ENCODE measurements around the gene KCNH1. TPM values are rescaled to one million over a fixed set of nuclear protein-coding genes. Genes with fewer than 3 reads are reported as not detected.

The KCNH1 gene
- total and polyA plus RNA-seq, 4 donors: not detected

DNA sequence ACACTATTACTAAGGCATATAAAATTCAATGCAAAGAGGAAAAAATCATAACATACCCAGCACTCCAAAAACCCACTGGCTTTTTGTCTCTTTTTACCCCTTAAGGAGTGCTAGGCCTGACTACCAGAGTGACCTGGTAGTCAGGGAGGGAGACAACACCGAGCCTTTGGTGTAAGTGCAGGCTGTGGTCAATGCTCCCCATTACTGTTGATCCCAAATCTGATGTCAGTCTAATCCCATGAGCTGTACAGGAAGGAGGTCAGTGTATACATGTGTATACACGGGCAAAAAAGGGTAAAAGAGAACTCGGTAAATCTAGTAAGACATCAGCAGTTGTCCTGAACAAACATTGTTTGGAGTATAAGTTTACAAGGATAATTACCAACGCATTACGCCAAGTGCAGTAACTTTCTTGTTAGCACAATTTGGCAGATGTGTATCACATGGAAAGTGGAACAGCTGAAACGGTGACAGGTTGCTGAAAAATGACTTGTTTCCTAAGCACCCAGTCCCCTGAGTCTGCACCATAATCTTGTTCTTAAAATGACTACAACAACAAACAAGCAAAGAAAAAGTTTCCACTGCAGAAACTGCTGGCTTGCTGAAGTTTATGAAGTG, 217.9 kb downstream of the KCNH1 start:
- Histone ChIP-seq H3K9me3 (ENCODE audit: control insufficient read depth in 4 of 4, low read length in 3 of 4) (no peaks in the 10 kb centered on the region), H3K4me3 (ENCODE audit: low read depth in 1 of 3, low read length in 3 of 3) (no peak overlapping the region), H3K4me1 (ENCODE audit: control insufficient read depth in 4 of 4, insufficient read depth in 4 of 4, low read length in 3 of 4) (peaks cover 3 to 15% (median 9%) of the 10 kb centered on the region in 4 donors), H3K27ac (ENCODE audit: low read depth in 1 of 2, low read length in 2 of 2) (no peak overlapping the region), H3K9ac (ENCODE audit: low read depth in 1 of 2, low read length in 2 of 2) (no peak overlapping the region), H3K27me3 (ENCODE audit: control insufficient read depth in 4 of 4, insufficient read depth in 4 of 4, low read length in 3 of 4) (no peaks in the 10 kb centered on the region), H3K36me3 (ENCODE audit: control insufficient read depth in 4 of 4, insufficient read depth in 3 of 4, low read depth in 1 of 4, low read length in 3 of 4) (no peaks in the 10 kb centered on the region)
- TF ChIP-seq HNF4A (conservative IDR thresholded peaks at IDR 0.05) (peak in 1 of 2 donors; percentile 6), YY1 (IDR thresholded peaks at IDR 0.05) (no peak)
- no peak for DNase-seq (ENCODE audit: low spot score)
- 27% methylated on average over 6 of the region's 6 CpGs for WGBS

DNA sequence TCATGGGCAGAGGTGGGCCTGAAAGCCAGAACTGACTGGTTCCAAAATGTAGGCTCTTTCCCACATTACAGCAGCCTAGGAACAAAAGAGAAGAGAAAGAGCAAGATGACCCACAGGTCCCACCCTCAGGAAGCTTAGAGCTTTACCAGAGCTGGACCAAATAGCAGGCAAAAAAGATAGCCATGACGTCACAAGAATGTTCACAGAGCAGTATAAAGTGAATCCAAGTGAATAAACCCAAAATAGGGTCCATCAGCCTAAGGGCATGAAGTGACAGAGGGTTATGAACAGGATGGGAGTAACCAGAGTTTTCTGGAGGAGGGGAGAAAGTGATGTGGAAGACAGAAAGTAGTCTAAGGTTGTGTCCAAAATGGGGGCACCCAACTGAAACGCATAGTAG, 221.2 kb downstream of the KCNH1 start:
- Histone ChIP-seq H3K9ac (ENCODE audit: low read depth in 1 of 2, low read length in 2 of 2) (no peak overlapping the region), H3K27me3 (ENCODE audit: control insufficient read depth in 4 of 4, insufficient read depth in 4 of 4, low read length in 3 of 4) (no peaks in the 10 kb centered on the region), H3K36me3 (ENCODE audit: control insufficient read depth in 4 of 4, insufficient read depth in 3 of 4, low read depth in 1 of 4, low read length in 3 of 4) (no peaks in the 10 kb centered on the region), H3K27ac (ENCODE audit: low read depth in 1 of 2, low read length in 2 of 2) (no peak overlapping the region), H3K4me1 (ENCODE audit: control insufficient read depth in 4 of 4, insufficient read depth in 4 of 4, low read length in 3 of 4) (peaks cover 8 to 40% (median 33%) of the 10 kb centered on the region in 4 donors), H3K4me3 (ENCODE audit: low read depth in 1 of 3, low read length in 3 of 3) (no peak overlapping the region), H3K9me3 (ENCODE audit: control insufficient read depth in 4 of 4, low read length in 3 of 4) (no peaks in the 10 kb centered on the region)
- TF ChIP-seq YY1 (IDR thresholded peaks at IDR 0.05) (no peak), ATF3 (IDR thresholded peaks at IDR 0.05) (no peak), JUND (IDR thresholded peaks at IDR 0.05) (no peak), GABPA (IDR thresholded peaks at IDR 0.05 in 1 of 2, conservative IDR thresholded peaks at IDR 0.05 in 1 of 2) (no peak), MAX (IDR thresholded peaks at IDR 0.05) (no peak), EGR1 (IDR thresholded peaks at IDR 0.05; ENCODE audit: low read depth in 2 of 2) (no peak)
- TF ChIP-seq, protein P1, sequence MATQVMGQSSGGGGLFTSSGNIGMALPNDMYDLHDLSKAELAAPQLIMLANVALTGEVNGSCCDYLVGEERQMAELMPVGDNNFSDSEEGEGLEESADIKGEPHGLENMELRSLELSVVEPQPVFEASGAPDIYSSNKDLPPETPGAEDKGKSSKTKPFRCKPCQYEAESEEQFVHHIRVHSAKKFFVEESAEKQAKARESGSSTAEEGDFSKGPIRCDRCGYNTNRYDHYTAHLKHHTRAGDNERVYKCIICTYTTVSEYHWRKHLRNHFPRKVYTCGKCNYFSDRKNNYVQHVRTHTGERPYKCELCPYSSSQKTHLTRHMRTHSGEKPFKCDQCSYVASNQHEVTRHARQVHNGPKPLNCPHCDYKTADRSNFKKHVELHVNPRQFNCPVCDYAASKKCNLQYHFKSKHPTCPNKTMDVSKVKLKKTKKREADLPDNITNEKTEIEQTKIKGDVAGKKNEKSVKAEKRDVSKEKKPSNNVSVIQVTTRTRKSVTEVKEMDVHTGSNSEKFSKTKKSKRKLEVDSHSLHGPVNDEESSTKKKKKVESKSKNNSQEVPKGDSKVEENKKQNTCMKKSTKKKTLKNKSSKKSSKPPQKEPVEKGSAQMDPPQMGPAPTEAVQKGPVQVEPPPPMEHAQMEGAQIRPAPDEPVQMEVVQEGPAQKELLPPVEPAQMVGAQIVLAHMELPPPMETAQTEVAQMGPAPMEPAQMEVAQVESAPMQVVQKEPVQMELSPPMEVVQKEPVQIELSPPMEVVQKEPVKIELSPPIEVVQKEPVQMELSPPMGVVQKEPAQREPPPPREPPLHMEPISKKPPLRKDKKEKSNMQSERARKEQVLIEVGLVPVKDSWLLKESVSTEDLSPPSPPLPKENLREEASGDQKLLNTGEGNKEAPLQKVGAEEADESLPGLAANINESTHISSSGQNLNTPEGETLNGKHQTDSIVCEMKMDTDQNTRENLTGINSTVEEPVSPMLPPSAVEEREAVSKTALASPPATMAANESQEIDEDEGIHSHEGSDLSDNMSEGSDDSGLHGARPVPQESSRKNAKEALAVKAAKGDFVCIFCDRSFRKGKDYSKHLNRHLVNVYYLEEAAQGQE (IDR thresholded peaks at IDR 0.05): no peak
- TF ChIP-seq, protein P2, sequence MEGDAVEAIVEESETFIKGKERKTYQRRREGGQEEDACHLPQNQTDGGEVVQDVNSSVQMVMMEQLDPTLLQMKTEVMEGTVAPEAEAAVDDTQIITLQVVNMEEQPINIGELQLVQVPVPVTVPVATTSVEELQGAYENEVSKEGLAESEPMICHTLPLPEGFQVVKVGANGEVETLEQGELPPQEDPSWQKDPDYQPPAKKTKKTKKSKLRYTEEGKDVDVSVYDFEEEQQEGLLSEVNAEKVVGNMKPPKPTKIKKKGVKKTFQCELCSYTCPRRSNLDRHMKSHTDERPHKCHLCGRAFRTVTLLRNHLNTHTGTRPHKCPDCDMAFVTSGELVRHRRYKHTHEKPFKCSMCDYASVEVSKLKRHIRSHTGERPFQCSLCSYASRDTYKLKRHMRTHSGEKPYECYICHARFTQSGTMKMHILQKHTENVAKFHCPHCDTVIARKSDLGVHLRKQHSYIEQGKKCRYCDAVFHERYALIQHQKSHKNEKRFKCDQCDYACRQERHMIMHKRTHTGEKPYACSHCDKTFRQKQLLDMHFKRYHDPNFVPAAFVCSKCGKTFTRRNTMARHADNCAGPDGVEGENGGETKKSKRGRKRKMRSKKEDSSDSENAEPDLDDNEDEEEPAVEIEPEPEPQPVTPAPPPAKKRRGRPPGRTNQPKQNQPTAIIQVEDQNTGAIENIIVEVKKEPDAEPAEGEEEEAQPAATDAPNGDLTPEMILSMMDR (IDR thresholded peaks at IDR 0.05; ENCODE audit: low read depth, low read length, missing input control): no peak
- TF ChIP-seq, protein P3, sequence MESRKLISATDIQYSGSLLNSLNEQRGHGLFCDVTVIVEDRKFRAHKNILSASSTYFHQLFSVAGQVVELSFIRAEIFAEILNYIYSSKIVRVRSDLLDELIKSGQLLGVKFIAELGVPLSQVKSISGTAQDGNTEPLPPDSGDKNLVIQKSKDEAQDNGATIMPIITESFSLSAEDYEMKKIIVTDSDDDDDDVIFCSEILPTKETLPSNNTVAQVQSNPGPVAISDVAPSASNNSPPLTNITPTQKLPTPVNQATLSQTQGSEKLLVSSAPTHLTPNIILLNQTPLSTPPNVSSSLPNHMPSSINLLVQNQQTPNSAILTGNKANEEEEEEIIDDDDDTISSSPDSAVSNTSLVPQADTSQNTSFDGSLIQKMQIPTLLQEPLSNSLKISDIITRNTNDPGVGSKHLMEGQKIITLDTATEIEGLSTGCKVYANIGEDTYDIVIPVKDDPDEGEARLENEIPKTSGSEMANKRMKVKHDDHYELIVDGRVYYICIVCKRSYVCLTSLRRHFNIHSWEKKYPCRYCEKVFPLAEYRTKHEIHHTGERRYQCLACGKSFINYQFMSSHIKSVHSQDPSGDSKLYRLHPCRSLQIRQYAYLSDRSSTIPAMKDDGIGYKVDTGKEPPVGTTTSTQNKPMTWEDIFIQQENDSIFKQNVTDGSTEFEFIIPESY (IDR thresholded peaks at IDR 0.05): no peak
- DNase-seq (ENCODE audit: low spot score): no peak
- WGBS: 92% methylated on average over 2 of the region's 2 CpGs
